Epithelial cell of esophagus (primary cell): ENCODE data around the gene CA10.

Source experiments
- DNase-seq: peaks from one replicate; pipeline ENCODE4 v3.0.0; 2010; ENCODE audit warnings: low read depth
- H3K4me3 ChIP-seq: 2 replicates; pipeline ENCODE4 v1.5.1; 2011; ENCODE audit warnings: mild to moderate bottlenecking, low read length, control low read depth
- TF ChIP-seq, protein P1 (sequence below): IDR thresholded peaks from 2 replicates; pipeline ENCODE4 v1.5.1; 2011; ENCODE audit warnings: low read depth, mild to moderate bottlenecking, low read length, control low read depth, inconsistent platforms; ENCODE audit not compliant: insufficient read depth; ENCODE audit errors: missing control alignments

Gene CA10

DNA sequence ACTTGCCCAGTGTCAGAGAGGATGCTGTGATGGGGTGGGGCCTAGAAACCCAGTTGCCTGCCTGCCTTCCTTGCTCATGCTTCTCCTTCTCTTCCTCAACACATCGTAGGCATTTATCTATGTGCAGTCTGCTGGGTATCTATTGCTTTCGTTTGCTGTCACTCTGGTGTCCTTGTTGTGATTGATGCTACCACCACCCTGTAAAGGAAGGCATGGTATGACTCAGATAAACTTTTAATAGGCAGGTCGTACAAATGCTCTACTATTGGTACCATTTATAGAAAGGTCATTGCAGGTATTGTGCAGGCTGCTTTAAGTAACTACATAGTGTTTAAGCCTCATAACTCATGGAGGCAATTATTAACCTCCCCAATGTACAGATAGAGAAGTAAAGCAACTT is 529.3 kb downstream of the CA10 start:
- TF ChIP-seq, protein P1, sequence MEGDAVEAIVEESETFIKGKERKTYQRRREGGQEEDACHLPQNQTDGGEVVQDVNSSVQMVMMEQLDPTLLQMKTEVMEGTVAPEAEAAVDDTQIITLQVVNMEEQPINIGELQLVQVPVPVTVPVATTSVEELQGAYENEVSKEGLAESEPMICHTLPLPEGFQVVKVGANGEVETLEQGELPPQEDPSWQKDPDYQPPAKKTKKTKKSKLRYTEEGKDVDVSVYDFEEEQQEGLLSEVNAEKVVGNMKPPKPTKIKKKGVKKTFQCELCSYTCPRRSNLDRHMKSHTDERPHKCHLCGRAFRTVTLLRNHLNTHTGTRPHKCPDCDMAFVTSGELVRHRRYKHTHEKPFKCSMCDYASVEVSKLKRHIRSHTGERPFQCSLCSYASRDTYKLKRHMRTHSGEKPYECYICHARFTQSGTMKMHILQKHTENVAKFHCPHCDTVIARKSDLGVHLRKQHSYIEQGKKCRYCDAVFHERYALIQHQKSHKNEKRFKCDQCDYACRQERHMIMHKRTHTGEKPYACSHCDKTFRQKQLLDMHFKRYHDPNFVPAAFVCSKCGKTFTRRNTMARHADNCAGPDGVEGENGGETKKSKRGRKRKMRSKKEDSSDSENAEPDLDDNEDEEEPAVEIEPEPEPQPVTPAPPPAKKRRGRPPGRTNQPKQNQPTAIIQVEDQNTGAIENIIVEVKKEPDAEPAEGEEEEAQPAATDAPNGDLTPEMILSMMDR: no peak
- H3K4me3 ChIP-seq: no peak overlapping the region
- no peak for DNase-seq

DNA sequence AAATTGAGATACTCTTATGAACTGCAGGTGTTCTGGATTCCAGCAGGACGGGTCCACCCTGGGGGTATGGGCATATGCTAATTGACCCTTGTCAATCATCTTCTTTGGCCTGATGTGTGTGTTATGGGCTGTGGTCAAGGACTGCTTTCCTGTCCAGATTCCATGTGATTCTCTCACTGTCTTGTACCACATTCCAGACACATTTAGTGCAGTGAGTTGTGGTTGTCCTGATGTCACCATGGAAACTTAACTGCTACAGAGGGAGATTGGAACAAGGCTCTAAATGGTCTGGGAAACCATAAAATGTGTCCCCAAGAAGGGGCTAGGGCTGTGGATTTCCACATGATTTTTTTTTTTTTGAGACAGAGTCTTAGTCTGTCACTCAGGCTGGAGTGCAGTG is 530.7 kb downstream of the CA10 start:
- no peak for DNase-seq
- no peak overlapping the region for H3K4me3 ChIP-seq
- TF ChIP-seq, protein P1: no peak

DNA sequence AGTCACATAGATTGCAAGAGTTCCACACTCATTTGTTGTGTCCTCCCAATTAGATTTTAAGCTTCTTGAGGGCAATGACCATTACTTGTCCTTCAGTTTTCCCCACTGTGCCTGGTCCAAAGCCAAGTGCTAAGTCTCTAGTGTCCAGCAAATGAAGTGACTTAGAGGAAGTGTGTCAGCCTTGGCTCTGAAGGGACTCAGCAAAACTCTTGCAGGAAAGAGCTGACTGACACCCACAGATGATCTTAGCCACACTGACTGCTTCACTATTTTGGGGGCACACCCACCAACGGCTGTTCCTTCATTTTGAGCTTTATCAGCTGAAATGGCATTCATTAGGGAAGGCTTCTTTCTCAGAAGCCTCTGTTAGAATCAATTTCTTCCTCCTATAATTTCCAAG is 540.0 kb downstream of the CA10 start:
- DNase-seq: no peak
- H3K4me3 ChIP-seq: no peak overlapping the region
- TF ChIP-seq, protein P1: no peak

DNA sequence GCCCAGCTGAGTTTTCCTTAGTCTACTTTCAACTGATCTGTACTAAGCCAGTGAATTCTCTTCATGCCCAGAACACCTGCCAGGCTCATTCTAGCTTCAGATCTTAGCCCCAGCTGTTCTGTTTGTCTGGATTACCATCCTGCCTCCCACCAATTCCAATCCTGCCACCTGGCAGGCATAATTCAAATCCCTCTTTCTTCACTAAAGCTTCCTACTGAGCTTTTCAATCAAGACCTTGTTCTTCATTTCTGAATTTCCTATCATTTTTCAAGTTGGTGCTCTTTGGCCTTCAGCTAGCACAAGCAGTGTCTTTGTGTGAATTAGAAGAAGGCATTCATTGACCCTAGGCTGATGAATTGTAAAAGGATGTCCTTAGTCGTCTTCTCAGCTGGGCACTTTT is 540.5 kb downstream of the CA10 start:
- no peak overlapping the region for H3K4me3 ChIP-seq
- no peak for DNase-seq
- TF ChIP-seq, protein P1: no peak

DNA sequence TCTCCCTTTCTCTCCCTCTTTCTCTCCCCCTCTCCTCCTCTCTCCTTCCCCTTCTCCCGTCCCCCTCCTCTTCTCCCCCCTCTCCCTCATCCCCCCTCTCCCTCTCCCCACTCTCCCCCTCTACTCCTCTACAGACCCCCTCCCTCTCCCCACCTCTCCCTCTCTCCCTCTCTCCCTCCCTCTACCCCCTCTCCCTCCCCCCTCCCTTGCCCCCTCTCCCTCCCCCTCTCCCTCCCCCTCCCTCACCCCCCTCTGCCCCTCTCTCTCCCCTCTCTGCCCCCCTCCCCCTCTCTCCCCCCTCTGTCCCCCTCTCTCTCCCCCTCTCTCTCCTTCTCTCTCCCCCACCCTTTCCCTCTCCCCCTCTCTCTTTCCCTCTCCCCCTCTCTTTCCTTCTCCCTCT is 545.3 kb downstream of the CA10 start:
- no peak for DNase-seq
- H3K4me3 ChIP-seq: no peak overlapping the region
- TF ChIP-seq, protein P1: no peak

DNA sequence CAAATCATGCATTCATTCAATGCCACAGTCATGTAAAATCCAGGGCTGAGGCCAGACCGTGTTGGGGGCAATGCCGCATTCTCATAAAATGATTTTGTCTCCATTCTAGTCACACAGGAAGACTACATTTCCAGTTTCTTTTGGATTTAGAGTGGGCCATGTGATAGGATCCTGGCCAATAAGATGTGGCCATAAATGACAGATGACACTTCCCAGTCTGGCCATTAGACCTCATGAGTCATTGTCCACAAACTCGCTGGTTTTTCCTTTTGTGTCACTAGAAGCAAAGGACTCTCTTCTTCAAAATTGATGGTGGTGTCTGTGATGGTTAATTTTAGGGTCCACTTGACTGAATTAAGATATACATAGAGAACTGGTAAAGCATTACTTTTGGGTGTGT is 545.8 kb downstream of the CA10 start:
- TF ChIP-seq, protein P1: no peak
- no peak overlapping the region for H3K4me3 ChIP-seq
- no peak for DNase-seq

DNA sequence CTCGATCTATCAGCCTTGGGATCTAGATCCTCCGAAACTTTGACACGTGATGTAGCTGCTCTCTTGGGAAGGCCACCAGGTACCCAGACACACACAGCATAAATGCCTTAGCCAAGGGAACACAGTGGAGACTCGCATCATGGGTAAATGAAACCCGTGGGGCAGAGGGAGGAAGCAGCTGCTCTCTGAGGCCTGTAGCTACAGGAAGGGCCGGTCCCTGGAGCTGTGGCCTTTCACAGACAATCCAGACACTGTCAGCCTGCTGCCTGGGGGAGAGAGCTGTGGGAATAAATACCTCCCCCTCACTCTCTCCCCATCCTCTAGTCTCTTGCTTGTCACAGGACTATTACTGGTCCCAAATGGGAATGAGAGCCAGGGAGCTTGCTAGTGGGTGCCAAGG is 546.9 kb downstream of the CA10 start:
- TF ChIP-seq, protein P1: no peak
- no peak overlapping the region for H3K4me3 ChIP-seq
- DNase-seq: no peak
